HS-27A (cell line): ENCODE results near the gene HES1.
"Not testable (repeated sequence)": the region's sequence is repeated elsewhere in the genome, so short reads cannot be mapped to it uniquely, and the experiment has no call there.

ENCODE experiments used
- DNase-seq: peaks from one replicate; pipeline ENCODE4 v3.0.0-alpha.2; 2012; ENCODE audit warnings: low read depth, missing footprints

The HES1 gene

DNA sequence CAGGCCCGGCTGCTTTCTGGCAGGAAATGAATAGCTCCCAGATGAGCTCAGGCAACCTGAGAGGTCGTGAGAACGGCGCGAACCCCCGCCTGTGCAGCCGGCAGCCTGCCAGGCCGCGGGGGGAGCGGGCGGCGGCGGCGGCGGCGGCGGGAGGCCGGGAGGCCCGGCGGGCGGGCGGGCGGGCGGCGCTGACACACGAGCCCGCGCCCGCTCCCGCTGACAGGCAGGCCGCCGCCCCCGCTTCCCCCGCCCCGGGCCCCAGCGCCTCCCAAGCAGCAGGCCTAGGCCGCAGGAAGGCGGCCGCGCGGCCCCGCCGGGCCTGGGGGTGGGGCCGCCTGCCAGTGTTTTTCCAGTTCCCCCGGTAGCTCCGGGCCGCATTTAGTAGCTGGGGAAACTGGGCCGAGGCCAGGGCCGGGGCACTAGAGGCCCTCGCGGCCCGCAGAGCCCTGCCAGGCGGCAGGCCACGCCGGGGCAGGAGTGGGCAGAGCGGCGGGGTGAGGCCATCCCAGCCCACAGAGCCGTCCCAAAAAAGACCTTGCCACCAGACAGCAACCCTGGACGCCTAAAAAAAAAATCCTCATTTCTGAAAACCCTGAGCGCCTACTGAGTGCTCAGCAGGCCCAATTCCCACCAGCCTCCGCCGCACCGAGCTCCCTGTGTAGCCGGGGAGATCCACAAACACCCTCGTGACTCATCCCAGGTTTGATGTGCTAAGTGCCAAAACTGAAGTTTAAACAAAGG lies 5.6 kb downstream of the HES1 start:
- DNase-seq, result no peak

DNA sequence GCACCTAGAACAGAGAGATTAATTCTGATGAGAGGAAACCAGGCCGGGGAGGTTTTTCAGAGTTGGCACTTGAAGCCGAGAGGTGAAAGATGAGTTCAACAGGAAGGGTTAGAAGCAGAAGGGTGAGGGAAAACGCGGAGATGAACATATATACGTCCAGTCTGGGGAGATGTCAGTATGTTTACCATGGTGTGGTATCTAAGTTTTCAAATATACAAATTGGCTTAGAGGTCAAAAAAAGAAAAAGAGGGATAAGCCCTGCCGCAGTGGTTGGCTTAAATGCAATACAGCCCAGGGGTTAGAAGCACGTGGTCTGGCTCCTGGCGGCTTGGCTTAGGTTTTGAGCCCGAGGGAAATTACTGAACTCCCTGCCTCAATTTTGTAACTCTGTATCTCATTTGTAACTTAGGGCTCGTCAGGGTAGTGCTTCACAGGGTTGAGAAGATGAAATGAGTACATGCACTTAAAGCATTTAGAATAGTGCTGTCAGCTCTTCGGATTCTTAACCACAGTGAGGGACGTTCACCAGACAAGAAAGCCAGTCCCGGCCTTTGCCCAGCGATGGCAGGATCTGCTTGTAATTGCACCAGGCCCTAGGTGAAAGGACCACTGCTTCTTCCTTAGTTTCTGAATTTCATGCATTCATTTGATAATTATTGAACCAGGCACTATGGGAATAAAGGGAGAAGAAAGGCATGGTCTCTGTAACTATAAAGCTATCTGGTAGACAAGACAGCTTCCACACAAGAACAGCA lies 6.4 kb downstream of the HES1 start:
- no peak for DNase-seq

DNA sequence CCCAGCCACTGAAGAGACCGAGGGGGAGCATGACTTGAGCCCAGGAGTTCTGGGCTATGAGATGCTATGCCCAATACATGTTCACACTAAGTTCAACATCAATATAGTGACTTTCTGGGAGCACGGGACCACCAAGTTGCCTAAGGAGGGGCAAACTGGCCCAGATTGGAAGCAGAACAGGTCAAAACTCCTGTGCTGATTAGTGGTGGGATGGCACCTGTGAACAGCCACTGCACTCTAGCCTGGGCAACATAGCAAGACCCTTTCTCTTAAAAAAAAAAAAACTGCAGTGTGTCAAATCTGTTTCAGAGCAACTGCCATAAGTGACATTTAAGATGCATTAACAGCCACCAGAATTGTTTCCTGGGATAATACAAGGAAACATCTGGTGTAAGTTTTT lies 9.8 kb downstream of the HES1 start:
- no peak for DNase-seq

DNA sequence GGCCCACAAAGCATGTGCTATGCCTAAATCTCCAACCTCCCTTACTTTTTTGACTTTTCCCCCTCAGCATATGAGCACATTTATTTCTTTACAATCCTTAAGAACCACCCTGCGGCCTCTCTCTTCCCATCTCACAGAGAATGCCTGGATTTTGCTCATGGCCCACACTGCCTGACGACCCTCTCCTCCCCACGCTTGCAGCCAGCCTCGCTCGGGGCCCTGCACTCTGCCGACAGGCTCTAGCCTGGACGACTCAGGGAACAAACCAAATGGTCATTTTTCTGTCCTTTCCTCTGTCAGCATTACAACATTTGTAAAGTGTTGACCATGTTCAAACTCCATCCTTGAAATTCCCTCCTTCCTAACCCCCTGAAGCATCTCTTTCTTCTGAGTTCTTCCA lies 11.7 kb downstream of the HES1 start:
- no peak for DNase-seq

DNA sequence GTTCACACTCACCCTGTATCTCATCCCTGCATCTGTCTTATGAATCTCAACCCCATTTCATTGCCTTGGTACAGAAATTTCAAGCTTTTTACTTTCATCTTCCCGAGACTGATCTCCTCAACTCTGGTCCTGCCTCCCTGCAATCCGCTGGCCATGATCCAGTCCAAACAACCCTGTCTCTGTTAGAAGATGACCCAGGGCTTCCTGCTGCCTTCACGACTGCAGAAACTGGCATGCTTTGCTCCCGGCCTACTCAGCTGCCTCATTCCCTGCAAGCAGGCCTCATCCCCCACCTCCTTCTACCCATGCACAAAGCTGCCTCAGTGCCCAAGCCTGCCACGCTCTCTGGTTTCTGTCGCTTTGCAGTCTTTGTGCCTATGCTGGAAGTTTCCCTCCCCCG lies 12.4 kb downstream of the HES1 start:
- DNase-seq, result no peak

DNA sequence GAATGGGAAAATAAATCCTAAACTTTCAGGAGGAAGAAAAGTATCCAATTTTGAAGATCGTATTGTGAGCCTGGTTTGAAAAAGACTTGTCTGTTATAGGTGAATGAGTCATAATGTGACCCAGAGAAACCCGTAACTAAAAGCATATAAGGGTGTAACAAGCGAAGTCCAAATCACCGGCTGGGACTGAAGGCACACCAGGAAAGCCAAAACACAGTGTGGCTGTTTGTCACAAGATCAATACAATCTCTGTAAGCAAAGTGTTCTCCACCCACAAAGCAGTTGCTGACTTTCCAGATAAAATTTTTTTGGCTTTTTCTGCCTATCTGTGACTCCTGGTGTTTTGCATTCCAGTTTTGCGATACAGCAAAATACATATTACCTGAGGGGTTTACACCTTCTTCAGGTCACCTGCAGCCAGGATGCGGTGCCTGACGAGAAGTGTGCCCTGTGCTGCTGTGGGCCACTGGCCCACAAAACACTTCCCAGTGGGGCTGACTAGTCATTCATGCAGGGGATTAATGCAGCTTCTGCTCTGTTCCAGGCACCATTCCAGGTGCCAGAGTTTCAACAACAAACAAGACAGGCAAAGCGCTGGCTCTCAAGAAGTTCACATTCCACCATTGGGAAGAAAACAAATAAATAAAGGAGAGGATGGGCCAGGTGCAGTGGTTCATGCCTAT lies 14.4 kb downstream of the HES1 start:
- DNase-seq, result no peak

DNA sequence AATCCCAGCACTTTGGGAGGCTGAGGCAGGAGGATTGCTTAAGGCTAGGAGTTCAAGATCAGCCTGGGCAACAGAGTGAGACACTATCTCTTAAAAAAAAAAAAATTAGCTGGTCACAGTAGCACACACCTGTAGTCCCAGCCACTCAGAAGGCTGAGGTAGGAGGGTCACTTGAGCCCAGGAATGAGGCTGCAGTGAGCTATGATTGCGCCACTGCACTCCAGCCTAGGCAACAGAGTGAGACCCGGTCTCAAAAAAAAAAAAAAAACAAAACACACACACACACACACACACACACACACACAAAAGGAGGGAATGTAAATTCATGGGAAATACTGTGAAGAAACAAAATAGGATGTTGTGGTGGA lies 15.0 kb downstream of the HES1 start:
- not testable (repeated sequence) for DNase-seq

DNA sequence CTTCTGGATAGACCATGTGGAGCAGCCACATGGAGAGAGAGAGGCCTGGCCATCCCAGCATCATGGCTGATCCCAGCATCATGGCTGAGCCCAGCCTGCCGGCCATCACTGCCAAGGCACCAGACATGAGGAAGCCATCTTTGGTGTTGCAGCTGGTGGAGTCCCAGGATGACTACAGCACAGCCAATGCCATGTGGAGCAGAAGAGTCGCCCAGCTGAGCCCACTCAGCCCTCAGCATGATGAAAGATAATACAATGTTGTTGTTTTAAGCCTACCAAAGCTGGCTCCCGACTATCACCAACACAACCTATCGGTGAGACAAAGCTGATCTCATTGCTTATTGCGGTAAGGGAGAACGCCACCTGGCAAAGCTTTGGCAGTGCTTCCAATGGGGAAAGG lies 18.4 kb downstream of the HES1 start:
- no peak for DNase-seq

DNA sequence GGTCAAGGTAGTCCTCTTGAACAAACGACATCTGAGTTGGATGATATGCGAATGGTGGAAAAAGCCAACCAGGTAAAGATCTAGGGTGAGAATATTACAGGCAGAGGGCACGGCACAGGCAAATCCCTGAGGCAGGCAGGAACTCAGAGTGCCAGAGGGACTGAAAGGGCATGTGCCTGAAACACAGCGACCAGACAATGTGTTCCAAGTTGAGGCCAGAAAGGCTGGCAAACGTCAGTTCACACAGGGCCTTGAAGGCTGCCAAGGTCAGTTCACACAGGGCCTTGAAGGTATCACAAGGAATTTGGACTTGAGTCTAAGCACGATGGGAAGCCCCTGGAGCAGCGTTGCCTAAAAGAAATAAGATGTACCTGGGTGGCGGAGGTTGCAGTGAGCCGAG lies 20.1 kb downstream of the HES1 start:
- DNase-seq, result no peak

DNA sequence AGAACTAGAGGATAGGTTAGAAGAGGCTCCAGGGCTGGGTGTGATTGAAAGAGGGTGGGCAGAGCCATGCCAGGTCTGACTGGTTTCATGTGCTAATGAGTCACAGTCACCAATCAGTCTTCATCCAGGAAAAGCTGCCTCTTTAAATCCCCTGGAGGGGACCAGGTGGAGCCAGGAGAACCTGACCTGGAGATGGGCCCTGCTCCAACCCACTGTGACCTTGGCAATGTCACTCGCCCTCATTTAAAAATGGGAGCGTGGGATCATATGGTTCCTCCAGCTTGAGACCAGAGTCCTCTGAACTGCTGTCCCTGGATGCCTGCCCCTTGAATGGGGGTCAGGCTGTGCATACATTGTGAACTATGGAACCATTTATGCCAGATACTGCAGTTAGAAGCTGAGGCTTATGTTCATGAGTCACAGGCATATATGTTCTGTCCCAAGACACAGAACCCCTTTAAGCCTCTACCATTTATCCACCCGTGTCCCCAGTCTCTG lies 23.0 kb downstream of the HES1 start:
- DNase-seq, result no peak

DNA sequence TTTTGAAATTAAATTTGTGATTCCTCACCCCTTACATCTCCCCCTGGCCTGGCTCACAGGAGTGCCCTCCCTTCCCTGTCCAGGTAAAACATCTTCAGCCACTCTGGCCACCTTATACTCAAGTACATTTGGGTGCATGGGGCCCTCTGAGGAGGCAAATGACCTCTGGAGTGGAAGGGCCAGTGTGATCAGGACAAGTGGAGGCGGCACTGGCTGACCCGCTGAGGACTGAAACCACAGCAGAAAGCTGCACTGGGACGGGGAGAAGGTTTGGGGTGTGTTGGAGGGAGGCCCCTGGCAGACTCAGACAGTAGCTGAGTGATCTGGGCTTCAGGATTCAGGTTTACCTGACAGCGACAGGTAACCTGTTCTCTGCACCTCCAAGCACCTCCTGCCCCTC lies 24.2 kb downstream of the HES1 start:
- DNase-seq, result no peak

DNA sequence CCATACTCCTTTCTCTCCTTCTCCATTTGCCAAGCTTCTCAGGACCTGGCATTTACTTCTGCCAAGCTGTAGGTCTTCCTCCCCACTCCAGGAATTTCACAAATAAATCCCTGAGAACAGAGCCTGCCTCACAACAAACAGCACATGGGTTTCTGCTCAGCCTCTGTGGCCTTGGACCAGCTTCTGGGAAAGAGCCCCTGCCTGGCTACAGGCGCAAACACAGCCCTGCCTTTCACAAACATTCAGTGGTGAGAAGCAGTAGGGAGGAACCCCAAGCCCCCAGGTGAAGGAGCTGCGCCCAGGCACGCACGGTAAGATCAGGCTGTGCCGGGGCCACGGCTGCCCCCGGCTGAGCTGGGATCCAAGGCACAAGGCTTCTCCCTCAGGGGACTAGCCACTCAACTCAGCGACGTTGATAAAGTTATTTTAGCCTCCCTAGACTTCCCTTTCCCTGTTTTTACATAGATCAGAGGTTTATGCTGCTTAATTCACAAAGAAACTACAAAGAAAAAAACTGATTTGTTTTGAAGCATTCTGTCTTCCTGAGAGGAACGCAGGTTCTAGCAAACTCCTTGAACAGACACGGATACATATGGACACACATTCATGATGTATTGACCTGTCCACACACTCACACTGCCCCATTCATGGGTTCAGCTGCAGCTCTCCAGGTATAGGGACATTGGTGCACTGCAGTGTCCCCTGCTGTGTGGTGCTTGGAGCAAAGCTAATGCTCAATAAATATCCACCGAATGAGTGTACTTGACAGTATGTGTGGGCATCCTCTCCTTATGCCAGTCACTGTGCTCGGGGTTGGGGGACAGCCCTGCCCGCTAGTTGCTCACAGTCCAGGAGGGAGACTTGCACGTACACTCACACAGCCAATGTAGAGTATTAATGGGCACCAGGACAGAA lies 25.4 kb downstream of the HES1 start:
- no peak for DNase-seq

DNA sequence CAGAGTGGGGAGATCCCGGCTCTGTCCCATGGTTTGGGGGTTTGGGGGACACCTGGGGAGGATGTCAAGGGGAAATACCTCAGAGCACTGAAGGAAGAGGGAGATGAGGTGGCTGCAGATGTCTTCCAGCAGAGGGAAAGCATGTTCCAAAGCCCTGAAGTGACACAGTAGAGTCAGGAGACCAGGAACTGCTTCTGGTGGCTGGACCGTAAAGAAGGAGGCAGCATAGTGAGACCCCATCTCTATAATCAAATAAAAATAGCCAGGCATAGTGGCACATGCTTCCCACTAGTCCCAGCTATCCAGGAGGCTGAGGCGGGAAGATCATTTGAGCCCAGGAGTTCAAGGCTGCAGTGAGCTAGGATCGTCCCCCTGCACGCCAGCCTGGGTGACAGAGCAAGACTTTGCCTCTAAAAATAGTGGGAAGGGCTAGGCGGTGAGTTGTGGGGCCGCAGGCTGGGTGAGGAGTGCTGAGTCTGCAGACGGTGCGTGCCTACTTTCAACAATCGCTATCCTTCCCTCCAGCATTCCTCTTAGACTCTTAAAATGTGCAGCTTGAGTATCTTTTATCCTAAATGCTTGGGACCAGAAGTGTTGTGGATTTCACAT lies 26.2 kb downstream of the HES1 start:
- no peak for DNase-seq

DNA sequence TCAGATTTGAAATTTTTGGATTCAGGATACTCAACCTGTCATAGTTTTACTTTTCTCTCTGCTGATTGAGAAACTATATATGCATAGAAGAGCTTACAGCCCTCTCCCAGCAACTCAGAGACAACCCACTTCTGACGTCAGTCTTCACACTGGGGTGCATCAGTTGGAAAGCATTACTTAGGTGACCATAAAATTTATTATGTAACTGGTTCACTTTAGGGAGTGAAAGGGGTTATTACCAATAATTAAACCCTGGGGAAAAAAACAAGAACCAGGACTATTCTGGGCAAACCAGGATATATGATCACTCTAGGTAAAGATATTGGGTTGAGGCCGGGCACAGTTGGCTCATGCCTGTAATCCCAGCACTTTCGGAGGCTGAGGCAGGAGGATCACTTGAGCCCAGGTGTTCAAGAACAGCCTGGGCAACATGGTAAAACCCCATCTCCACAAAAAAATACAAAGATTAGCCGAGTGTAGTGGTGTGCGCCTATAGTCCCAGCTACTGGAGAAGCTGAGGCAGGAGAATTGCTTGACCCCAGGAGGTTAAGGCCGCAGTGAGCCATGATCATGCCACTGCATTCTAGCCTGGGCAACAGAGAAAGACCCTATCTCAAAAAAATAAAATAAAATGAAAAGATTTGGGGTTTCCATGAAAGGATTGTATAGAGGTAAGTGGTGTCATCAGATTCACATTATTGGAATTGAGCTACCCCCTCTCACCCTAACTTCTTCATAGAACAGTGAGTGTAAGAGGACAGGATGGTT lies 27.1 kb downstream of the HES1 start:
- no peak for DNase-seq

DNA sequence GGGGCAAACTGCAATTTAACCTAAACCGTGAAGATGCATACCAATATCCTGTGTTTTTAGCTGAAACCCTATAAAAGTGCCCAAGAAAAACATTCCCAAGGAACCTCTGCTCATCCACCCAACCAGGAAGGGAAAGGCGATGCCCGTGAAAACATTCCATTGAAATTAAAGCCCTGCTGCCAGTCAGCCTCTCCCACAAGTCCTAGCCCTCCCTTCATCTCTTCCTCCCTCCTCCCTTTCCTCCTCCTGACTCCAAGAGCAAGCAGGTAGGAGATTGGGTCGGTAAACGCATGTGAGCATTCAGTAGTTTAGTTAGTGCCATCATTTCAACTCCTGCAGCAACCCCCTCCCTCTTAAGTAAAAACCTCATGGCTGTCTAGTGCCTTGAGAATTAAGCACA lies 27.7 kb downstream of the HES1 start:
- DNase-seq, result no peak

DNA sequence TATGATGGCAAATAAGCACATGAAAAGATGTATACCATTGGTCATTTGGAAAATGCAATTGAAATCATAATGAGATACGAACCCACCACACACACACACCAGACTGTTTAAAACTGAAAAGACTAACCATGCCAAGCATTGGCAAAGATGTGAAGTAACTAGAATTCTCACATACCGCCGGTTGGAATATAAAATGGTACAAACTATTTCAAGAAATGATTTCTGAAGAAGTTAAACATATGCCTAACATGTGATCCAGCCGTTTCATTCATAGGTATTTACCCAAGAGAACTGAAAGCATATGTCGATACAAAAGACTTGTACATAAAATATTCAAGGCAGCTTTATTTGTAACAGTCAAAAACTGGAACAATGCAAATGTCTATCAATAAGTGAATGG lies 28.9 kb downstream of the HES1 start:
- DNase-seq, result no peak

DNA sequence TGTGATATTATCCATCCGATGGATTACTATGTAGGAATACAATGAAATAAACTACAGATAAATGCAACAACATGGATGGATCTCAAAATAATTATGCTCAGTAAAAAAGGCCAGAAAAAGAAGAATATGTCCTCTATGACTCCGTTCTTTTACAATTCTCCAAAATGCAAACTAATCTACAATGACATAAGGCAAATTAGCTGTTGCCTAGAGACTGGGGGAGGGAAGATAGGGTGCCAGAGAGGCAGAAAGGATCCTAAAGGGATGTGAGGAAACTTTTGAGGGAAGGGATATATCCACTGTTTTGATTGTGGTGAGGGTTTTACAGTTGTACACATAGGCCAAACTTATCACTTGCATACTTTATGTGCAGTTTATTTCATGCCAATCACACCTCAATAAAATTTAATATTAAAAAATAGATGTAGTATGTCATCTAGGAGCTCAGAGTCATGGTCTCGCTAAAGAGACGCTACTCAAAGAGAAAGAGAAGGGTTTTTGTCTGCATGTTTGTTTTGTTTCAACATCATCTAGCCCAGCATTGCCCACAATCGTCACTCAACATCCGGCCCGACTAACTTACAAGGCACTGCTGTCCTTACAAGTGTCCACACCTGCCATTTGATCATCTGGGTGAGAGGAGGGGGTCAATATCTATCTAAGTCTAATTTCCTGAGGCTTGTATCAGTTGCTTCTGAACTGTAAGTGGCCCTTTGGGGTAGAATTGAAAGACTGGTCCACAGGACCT lies 29.5 kb downstream of the HES1 start:
- no peak for DNase-seq

DNA sequence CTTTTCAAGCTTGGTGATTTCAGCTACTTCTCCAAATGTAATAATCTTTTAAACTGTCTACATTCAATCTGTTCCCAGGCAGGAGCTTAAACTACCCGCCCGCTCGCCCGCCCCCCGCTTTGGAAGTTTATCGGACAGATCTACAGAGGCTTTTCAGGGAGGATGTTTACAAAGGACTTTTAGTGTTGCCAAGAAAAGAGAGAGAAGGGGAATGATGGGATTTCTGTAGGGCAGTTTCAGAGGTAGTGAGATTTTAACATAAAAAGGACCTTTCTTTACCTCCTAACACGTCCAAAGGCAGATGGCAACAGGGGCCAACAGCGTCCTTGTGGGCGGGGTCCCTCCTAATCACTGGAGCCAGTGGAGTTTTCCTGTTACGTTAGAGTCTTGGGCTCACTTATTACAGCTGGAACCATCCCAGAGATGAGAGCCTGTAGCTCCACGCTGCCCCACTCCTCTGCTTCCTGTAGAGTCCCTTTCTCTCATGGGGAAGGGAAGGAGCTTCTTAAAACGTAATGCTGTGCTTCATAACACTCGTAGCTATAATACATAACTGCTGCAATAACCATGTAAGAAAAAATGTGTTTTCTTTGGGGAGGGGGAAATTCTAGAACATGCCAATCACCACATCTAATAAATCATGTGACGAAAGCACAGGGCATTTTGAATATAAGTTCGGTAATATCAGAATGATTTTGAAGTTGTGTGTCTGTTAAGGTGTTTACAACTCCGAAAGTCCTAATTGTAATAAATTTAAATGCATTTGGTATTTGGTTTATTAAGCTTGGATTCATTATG lies 30.9 kb downstream of the HES1 start:
- no peak for DNase-seq
